Hepatocyte (in vitro differentiated cells): Measurements from ENCODE around the gene AMH. TPM values are rescaled to one million over a fixed set of nuclear protein-coding genes. Genes with fewer than 3 reads are reported as not detected.

Experiments
- DNase-seq: peaks from one replicate; pipeline ENCODE4 v3.0.0-alpha.2; 2016; ENCODE audit warnings: low spot score
- H2AFZ ChIP-seq: fragments of 200-600 bp; sonication (generic); 2 replicates; pipeline ENCODE4 v1.6.0; 2016; ENCODE audit warnings: antibody characterized with exemption, mild to moderate bottlenecking
- H3K27ac ChIP-seq: fragments of 200-600 bp; sonication (generic); 2 replicates; pipeline ENCODE4 v1.5.1; 2016; ENCODE audit warnings: mild to moderate bottlenecking
- H3K27me3 ChIP-seq: fragments of 200-600 bp; sonication (generic); 2 replicates; pipeline ENCODE4 v1.6.1; 2016
- H3K36me3 ChIP-seq: fragments of 200-600 bp; sonication (generic); replicated peaks from 2 replicates; pipeline ENCODE4 v1.5.1; 2016; ENCODE audit warnings: low read depth; ENCODE audit not compliant: insufficient read depth
- H3K4me1 ChIP-seq: fragments of 200-600 bp; sonication (generic); 2 replicates; pipeline ENCODE4 v1.5.1; 2016; ENCODE audit warnings: mild to moderate bottlenecking, moderate library complexity; ENCODE audit not compliant: insufficient read depth
- H3K4me2 ChIP-seq: fragments of 200-600 bp; sonication (generic); 2 replicates; pipeline ENCODE4 v1.6.0; 2016
- H3K4me3 ChIP-seq: fragments of 200-600 bp; sonication (generic); 2 replicates; pipeline ENCODE4 v1.5.1; 2016; ENCODE audit warnings: mild to moderate bottlenecking
- H3K79me2 ChIP-seq: fragments of 200-600 bp; sonication (generic); 2 replicates; pipeline ENCODE4 v1.6.0; 2017; ENCODE audit warnings: mild to moderate bottlenecking
- H3K9me2 ChIP-seq: fragments of 200-600 bp; sonication (generic); replicated peaks from 2 replicates; pipeline ENCODE4 v1.6.0; 2017; ENCODE audit warnings: mild to moderate bottlenecking; ENCODE audit not compliant: insufficient read depth
- H3K9me3 ChIP-seq: fragments of 200-600 bp; sonication (generic); 2 replicates; pipeline ENCODE4 v1.5.1; 2016; ENCODE audit warnings: low read depth, mild to moderate bottlenecking
- H4K20me1 ChIP-seq: fragments of 200-600 bp; sonication (generic); 2 replicates; pipeline ENCODE4 v1.6.0; 2016; ENCODE audit warnings: mild to moderate bottlenecking; ENCODE audit not compliant: insufficient read depth, poor library complexity, severe bottlenecking
- EZH2 ChIP-seq: fragments of 200-600 bp; sonication (generic); IDR thresholded peaks from 2 replicates; pipeline ENCODE4 v1.6.1; 2016; ENCODE audit warnings: antibody characterized with exemption, mild to moderate bottlenecking, borderline replicate concordance
- EZH2phosphoT487 ChIP-seq: fragments of 200-600 bp; sonication (generic); IDR thresholded peaks from one replicate; pipeline ENCODE4 v1.6.1; 2018; ENCODE audit warnings: antibody characterized with exemption, mild to moderate bottlenecking, low read depth, moderate library complexity; ENCODE audit not compliant: unreplicated experiment, severe bottlenecking
- WGBS: methylation state at CpG from one replicate; pipeline ENCODE4 v1.1.6; 2016; ENCODE audit warnings: low lambda C conversion rate; ENCODE audit errors: missing lambda C conversion rate; 5-methylcytosine and 5-hydroxymethylcytosine counted together
- polyA plus RNA-seq: library from polyadenylated mRNA; unstranded; fragments of >200 nt; fragmentation: Nextera tagmentation; extraction: Ambion mirVana; gene quantifications from 2 replicates; pipeline ENCODE4 v1.2.1, GENCODE V29; 2016
- total RNA-seq: library from RNA; depleted of rRNA; stranded (reverse); fragments of >200 nt; gene quantifications from 2 replicates; pipeline ENCODE4 v1.2.3, GENCODE V29; 2014
- TF ChIP-seq, protein P1 (sequence below): fragments of 200-600 bp; sonication (generic); IDR thresholded peaks from 2 replicates; pipeline ENCODE4 v1.5.1; 2016; ENCODE audit warnings: antibody characterized with exemption, mild to moderate bottlenecking; ENCODE audit not compliant: poor library complexity

Gene AMH
- total and polyA plus RNA-seq, 2 experiments from 2014 or later = 8.2 to 20.9 TPM

DNA sequence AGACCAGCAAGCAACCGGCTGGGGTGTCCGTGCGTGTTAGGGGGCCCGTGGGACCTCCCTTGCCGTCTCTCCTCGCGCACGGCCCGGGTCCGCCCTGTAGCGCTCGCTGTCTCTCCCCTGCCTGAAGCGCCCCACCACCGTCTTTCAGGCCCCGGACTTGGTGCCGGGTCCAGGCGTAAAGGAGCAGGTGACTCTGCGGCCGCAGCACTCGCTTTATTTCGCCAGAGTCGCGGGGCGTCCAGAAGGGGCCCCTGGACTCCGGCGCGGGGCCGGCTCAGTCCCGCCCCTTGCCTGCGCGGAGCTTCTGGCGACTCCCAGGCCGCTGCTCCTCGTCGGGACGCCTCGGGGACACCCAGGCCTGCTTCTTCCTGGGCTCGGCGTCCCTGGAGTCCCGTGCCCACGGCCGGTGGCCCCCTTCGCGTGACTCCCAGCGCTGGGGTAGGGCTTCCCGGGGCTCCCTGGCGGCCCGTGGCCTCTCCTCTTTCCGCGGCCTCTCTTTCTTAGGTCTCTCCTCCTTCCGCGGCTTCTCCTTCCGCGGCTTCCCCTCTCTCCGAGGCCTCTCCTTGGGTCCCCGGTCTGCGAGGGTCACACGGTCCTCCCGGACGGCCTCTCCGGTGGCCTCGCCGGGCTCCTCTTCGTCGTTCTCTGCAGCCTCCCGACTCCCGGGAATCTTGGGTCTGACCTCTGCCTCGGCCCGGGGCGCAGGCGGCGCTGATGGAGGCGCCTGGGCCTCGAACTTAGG lies 3.1 kb downstream of the AMH start:
- no peak overlapping the region for H2AFZ ChIP-seq
- TF ChIP-seq, protein P1, sequence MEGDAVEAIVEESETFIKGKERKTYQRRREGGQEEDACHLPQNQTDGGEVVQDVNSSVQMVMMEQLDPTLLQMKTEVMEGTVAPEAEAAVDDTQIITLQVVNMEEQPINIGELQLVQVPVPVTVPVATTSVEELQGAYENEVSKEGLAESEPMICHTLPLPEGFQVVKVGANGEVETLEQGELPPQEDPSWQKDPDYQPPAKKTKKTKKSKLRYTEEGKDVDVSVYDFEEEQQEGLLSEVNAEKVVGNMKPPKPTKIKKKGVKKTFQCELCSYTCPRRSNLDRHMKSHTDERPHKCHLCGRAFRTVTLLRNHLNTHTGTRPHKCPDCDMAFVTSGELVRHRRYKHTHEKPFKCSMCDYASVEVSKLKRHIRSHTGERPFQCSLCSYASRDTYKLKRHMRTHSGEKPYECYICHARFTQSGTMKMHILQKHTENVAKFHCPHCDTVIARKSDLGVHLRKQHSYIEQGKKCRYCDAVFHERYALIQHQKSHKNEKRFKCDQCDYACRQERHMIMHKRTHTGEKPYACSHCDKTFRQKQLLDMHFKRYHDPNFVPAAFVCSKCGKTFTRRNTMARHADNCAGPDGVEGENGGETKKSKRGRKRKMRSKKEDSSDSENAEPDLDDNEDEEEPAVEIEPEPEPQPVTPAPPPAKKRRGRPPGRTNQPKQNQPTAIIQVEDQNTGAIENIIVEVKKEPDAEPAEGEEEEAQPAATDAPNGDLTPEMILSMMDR = no peak
- TF ChIP-seq EZH2 (no peak), EZH2phosphoT487 (no peak)
- DNase-seq = no peak
- H3K9me2 ChIP-seq = no peaks in the 10 kb centered on the region
- 95% methylated on average over 64 of the region's 74 CpGs for WGBS
- peaks cover 13% of the 10 kb centered on the region for H3K4me1 ChIP-seq
- H3K9me3 ChIP-seq = no peaks in the 10 kb centered on the region
- H3K4me3 ChIP-seq = no peak overlapping the region
- peak overlapping the region; percentile 91 for H3K4me2 ChIP-seq
- no peak overlapping the region for H3K27ac ChIP-seq
- no peaks in the 10 kb centered on the region for H3K27me3 ChIP-seq
- no peaks in the 10 kb centered on the region for H4K20me1 ChIP-seq
- no peaks in the 10 kb centered on the region for H3K79me2 ChIP-seq
- no peaks in the 10 kb centered on the region for H3K36me3 ChIP-seq

DNA sequence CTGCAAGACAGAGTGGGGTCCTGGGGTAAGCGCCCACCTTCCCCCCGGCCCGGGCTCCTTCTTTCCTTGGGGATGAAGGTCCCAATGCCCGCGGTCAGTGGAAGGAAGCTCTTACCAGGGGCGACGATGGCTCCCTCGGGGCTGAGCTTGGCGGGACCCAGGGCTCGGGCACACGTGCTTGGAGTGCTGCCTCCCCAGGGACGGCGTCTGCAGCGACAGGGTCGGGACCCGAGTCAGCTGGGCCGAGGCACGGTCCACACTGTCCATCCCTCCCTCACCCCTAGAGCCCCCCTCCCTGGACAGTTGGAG lies 3.6 kb downstream of the AMH start:
- Histone ChIP-seq H3K79me2 (no peaks in the 10 kb centered on the region), H3K9me2 (no peaks in the 10 kb centered on the region), H3K27ac (no peak overlapping the region), H4K20me1 (no peaks in the 10 kb centered on the region), H2AFZ (no peak overlapping the region), H3K4me3 (no peak overlapping the region), H3K27me3 (no peaks in the 10 kb centered on the region), H3K9me3 (no peaks in the 10 kb centered on the region), H3K4me2 (peak overlapping the region; percentile 91), H3K36me3 (no peaks in the 10 kb centered on the region), H3K4me1 (peaks cover 13% of the 10 kb centered on the region)
- DNase-seq = no peak
- no peak for TF ChIP-seq EZH2phosphoT487
- WGBS = 48% methylated on average over 13 of the region's 18 CpGs

DNA sequence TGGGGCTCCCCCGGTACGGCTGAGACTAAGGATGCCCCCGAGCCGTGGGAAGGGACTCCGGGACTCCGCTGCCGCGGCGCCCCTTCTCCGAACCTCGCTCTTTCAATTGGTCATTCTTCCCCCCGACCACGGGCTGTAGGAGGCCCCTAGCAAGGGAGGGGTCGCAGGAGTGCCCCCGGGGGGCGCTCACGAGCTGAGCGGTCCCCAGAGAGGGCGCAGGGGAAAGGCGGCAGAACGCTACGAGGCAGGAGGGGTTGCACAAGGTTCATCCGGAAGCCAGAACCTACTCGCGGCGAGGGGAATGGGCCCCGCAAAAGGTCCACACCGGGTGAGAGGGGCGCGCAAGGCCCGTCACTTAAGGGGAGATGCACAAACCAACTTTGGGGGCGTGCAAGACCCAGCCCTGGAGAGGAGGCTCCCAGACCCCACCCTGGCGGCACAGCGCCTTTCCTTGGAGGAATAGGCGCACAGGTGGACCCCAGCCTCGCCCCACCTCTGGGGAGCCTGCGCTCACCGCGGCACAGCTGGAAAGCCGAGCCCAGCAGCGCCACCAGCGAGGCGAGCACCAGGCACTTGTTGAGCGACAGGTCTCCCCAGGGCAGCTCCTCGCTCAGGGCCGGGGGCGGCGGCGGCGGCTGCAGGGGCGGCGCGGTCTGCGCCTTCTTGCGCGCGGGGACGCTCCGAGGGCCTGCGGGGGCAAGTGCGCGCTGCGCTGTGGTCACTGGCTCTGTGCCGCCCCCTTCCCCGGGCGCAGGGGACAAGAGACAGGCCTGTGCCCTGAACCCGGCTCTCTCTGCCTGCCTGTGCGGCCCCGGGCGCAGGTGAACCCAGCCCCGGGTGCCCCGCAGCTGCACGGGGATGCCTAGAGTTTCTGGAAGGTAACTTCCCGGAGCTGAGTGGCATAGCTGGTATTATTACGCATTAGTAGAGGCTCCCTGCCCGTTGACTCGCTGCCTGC lies 4.3 kb downstream of the AMH start:
- DNase-seq = no peak
- TF ChIP-seq EZH2phosphoT487 (no peak), EZH2 (peak; percentile 54)
- TF ChIP-seq, protein P1 = peak; percentile 30
- Histone ChIP-seq H4K20me1 (no peaks in the 10 kb centered on the region), H3K4me3 (no peak overlapping the region), H3K9me3 (no peaks in the 10 kb centered on the region), H3K27me3 (no peaks in the 10 kb centered on the region), H3K4me1 (peaks cover 13% of the 10 kb centered on the region), H2AFZ (peak overlapping the region; percentile 40), H3K79me2 (no peaks in the 10 kb centered on the region), H3K36me3 (no peaks in the 10 kb centered on the region), H3K4me2 (peak overlapping the region; percentile 91), H3K9me2 (no peaks in the 10 kb centered on the region), H3K27ac (no peak overlapping the region)
- WGBS = 3% methylated on average over 71 of the region's 77 CpGs
